ENCODE measurements around the gene ZCCHC24. TPM values are rescaled to one million over a fixed set of nuclear protein-coding genes. Genes with fewer than 3 reads are reported as not detected.
A peak's percentile ranks its signal among the peaks of the same experiment; 100 is the strongest.

Gene ZCCHC24
- total RNA-seq, 4 donors from 2014 or later: 2.8 to 39.6 (median 9.3) TPM

- peak overlapping the region in 1 of 4 donors; percentile 44 for H3K27ac ChIP-seq
- H3K4me3 ChIP-seq: no peak overlapping the region
- DNase-seq: peak in 1 of 3 donors; percentile 39
- no peaks in the 10 kb centered on the region for H3K9me3 ChIP-seq
- H3K4me1 ChIP-seq: peaks cover 0 to 65% (median 8%) of the 10 kb centered on the region in 4 donors
- no peaks in the 10 kb centered on the region for H3K27me3 ChIP-seq
- H3K36me3 ChIP-seq: no peaks in the 10 kb centered on the region
- no peak for TF ChIP-seq CTCF (IDR thresholded peaks at IDR 0.05)
Measured at GRCh38 chr10:79440281-79440680, 5.1 kb downstream of the ZCCHC24 start.

DNA sequence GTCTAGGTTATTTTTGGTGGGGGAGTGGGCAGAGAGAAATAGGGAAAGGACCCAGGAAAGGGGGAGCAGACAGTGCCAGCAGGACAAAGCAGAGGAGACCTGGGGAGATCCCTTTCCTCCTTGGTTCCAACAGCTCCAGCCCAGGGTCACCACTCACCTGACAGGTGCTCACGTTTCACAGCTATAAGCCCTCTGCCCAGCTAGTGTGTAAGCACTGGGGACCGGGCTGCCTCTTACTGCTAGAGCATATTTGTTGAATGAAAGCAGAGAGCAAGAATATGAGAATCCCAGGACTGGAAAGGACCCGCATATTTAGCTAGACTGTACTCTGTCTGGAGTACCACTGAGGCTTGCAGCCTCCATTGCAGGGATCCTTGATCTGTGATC is 6.7 kb downstream of the ZCCHC24 start:
- no peak overlapping the region for H3K4me3 ChIP-seq

DNA sequence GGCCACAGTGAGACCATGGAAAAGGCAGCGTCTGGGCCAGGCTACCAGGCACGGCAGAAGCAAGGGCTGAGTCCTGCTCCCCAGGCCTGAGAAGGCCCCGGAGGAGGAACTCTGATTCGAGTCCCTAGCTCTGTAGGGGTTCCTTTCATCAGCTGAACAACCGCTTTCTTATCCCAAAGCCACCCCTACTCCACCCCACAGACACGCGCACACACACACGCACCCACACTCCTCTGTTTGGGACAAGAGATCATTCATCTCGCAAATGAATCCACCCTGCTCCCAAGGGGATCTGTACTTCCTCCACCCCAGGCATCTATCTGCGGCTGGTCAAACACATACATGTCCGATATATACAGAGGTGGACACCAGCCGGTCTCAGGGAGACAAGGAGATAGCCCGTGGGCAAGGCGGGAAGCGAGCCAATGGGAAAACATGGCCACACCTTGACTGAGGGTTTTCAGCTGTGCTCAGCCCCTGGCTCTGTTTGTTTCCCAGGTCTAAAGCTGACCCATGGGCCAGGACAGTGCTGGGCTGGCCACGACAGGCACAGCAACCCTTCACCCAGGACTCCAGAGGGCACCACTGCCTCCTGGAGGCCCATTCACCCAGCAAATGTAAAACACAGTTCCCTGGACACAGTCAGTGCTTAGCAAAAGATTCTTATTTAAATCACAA is 7.3 kb downstream of the ZCCHC24 start:
- Histone ChIP-seq H3K36me3 (no peaks in the 10 kb centered on the region), H3K9me3 (no peaks in the 10 kb centered on the region), H3K27me3 (no peaks in the 10 kb centered on the region), H3K4me1 (peaks cover 0 to 70% (median 0%) of the 10 kb centered on the region in 4 donors), H3K4me3 (no peak overlapping the region), H3K27ac (peak overlapping the region in 3 of 4 donors; percentile 25 to 79 (median 53))
- TF ChIP-seq POLR2A (IDR thresholded peaks at IDR 0.05): no peak
- peak in 1 of 6 experiments; percentile 5 for TF ChIP-seq CTCF (IDR thresholded peaks at IDR 0.05)
- peak in 1 of 3 donors; percentile 39 for DNase-seq

More for the DNA sequence above, 6.7 kb downstream of the ZCCHC24 start:
- Histone ChIP-seq H3K4me1 (peaks cover 0 to 71% (median 3%) of the 10 kb centered on the region in 4 donors), H3K27me3 (no peaks in the 10 kb centered on the region), H3K27ac (peak overlapping the region in 1 of 4 donors; percentile 53), H3K9me3 (no peaks in the 10 kb centered on the region), H3K36me3 (no peaks in the 10 kb centered on the region)
- no peak for TF ChIP-seq POLR2A (IDR thresholded peaks at IDR 0.05)
- TF ChIP-seq CTCF (IDR thresholded peaks at IDR 0.05): no peak
- peak in 1 of 3 donors; percentile 33 for DNase-seq

DNA sequence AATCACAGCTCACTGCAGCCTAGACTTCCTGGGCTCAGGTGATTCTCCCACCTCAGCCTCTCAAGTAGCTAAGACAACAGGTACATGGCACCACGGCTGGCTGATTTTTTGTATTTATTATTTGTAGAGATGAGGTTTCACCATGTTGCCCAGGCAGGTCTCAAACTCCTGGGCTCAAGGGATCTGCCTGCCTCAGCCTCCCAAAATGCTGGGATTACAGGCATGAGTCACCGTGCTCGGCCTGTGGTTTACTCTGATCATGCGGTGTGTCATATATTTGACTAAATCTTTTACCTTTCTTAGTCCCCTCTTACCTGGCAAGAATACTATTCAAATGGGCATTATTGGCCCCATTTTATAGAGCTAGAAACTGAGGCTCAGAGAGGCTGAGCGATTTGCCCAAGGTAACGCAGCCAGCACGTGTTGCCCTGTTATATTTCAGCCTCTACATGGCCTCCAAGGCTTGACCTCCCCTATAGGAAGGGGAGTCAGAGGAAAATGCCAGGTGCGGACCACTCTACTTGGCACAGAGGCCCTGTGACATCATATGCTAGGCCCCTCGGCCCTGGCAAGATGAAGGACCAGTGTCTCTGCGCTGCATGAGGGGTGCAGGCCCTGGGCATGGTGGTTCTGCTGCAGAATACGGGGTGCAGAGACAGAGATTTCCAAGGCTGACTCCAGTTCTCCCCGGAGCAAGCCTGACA is 8.2 kb downstream of the ZCCHC24 start:
- peak in 1 of 3 donors; percentile 32 for DNase-seq
- Histone ChIP-seq H3K36me3 (no peaks in the 10 kb centered on the region), H3K4me3 (no peak overlapping the region), H3K27me3 (no peaks in the 10 kb centered on the region), H3K27ac (peak overlapping the region; percentile 25 to 88 (median 74)), H3K9me3 (no peaks in the 10 kb centered on the region), H3K4me1 (peaks cover 0 to 71% (median 0%) of the 10 kb centered on the region in 4 donors)
- TF ChIP-seq POLR2A (IDR thresholded peaks at IDR 0.05): no peak
- no peak for TF ChIP-seq CTCF (IDR thresholded peaks at IDR 0.05)

DNA sequence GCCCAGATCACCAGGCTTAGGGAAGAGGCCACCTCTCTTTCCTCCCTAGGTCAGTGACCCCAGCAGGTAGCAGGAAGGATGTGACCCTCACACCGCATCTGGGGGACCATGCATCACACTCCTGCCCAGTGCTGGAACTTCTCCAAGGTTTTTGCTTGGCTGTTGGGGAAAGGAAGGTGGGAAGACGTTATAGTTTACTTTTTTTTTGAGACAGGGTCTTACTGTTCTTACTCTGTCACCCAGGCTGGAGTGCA is 8.6 kb downstream of the ZCCHC24 start:
- Histone ChIP-seq H3K4me1 (peaks cover 0 to 70% (median 0%) of the 10 kb centered on the region in 4 donors), H3K9me3 (no peaks in the 10 kb centered on the region), H3K4me3 (no peak overlapping the region), H3K27ac (peak overlapping the region in 3 of 4 donors; percentile 70 to 88 (median 79)), H3K27me3 (no peaks in the 10 kb centered on the region), H3K36me3 (no peaks in the 10 kb centered on the region)
- TF ChIP-seq CTCF (IDR thresholded peaks at IDR 0.05) (no peak), POLR2A (IDR thresholded peaks at IDR 0.05) (no peak)
- no peak for DNase-seq

Measured in Peyer's patch (tissue), 4 donors.